Loucy (cell line): ENCODE measurements around the gene ADGRG1.
"Not testable (repeated sequence)": the region's sequence is repeated elsewhere in the genome, so short reads cannot be mapped to it uniquely, and the experiment has no call there.

Experiments used
- H2AFZ ChIP-seq: fragments of 200-600 bp; sonication (generic); 2 replicates; pipeline ENCODE4 v1.6.0; 2016; ENCODE audit warnings: antibody characterized with exemption, mild to moderate bottlenecking, low read length, moderate library complexity
- H3F3A ChIP-seq: fragments of 200-600 bp; 2 replicates; pipeline ENCODE4 v1.6.0; 2016; ENCODE audit warnings: antibody characterized with exemption, low read depth, mild to moderate bottlenecking
- H3K27me3 ChIP-seq: fragments of 200-600 bp; sonication (generic); 2 replicates; pipeline ENCODE4 v1.6.1; 2014; ENCODE audit warnings: low read length, mild to moderate bottlenecking; ENCODE audit not compliant: insufficient read depth, poor library complexity, severe bottlenecking
- H3K36me3 ChIP-seq: fragments of 200-600 bp; sonication (generic); 2 replicates; pipeline ENCODE4 v1.6.1; 2016; ENCODE audit warnings: low read length; ENCODE audit not compliant: insufficient read depth
- H3K4me1 ChIP-seq: fragments of 200-600 bp; sonication (generic); 2 replicates; pipeline ENCODE4 v1.5.1; 2014; ENCODE audit warnings: low read length, mild to moderate bottlenecking; ENCODE audit not compliant: insufficient read depth, poor library complexity, severe bottlenecking
- H3K4me2 ChIP-seq: fragments of 200-600 bp; sonication (generic); 2 replicates; pipeline ENCODE4 v1.6.0; 2014; ENCODE audit warnings: antibody characterized with exemption, low read length, low read depth, mild to moderate bottlenecking; ENCODE audit not compliant: poor library complexity, severe bottlenecking
- H3K4me3 ChIP-seq: fragments of 200-600 bp; sonication (generic); 2 replicates; pipeline ENCODE4 v1.5.1; 2014; ENCODE audit warnings: low read length, mild to moderate bottlenecking, mixed read lengths; ENCODE audit not compliant: poor library complexity, severe bottlenecking
- H3K79me2 ChIP-seq: fragments of 200-600 bp; sonication (generic); 2 replicates; pipeline ENCODE4 v1.6.1; 2014; ENCODE audit warnings: low read length; ENCODE audit not compliant: insufficient read depth
- H3K9ac ChIP-seq: fragments of 200-600 bp; sonication (generic); 2 replicates; pipeline ENCODE4 v1.6.0; 2014; ENCODE audit warnings: mild to moderate bottlenecking, low read depth, low read length, moderate library complexity; ENCODE audit not compliant: poor library complexity, severe bottlenecking
- H3K9me2 ChIP-seq: fragments of 200-600 bp; sonication (generic); replicated peaks from 2 replicates; pipeline ENCODE4 v1.6.1; 2016; ENCODE audit warnings: low read depth, low read length, mixed read lengths
- H3K9me3 ChIP-seq: fragments of 200-600 bp; sonication (generic); 2 replicates; pipeline ENCODE4 v1.6.1; 2014; ENCODE audit warnings: mild to moderate bottlenecking, antibody characterized with exemption, low read length, low read depth; ENCODE audit not compliant: insufficient read depth
- H4K20me1 ChIP-seq: fragments of 200-600 bp; sonication (generic); 2 replicates; pipeline ENCODE4 v1.6.0; 2014; ENCODE audit warnings: antibody characterized with exemption, low read length, mild to moderate bottlenecking; ENCODE audit not compliant: insufficient read depth, poor library complexity, severe bottlenecking
- EZH2phosphoT487 ChIP-seq: fragments of 200-600 bp; IDR thresholded peaks from 2 replicates; pipeline ENCODE4 v1.6.1; 2018; ENCODE audit warnings: antibody characterized with exemption, mild to moderate bottlenecking, moderate library complexity, borderline replicate concordance
- TF ChIP-seq, protein P1 (sequence below): fragments of 200-600 bp; sonication (generic); conservative IDR thresholded peaks from 2 replicates; pipeline ENCODE4 v1.5.1; 2014; ENCODE audit warnings: mild to moderate bottlenecking, antibody characterized with exemption, low read length

Gene ADGRG1

GRCh38 chr16:57668630-57669475 lies 40.4 kb downstream of the ADGRG1 start:
- Histone ChIP-seq H3K4me1 (peaks cover 39% of the 10 kb centered on the region), H3F3A (no peaks in the 10 kb centered on the region), H3K79me2 (no peaks in the 10 kb centered on the region), H3K36me3 (no peaks in the 10 kb centered on the region), H3K4me2 (peak overlapping the region; percentile 31), H2AFZ (no peak overlapping the region), H3K9me2 (no peaks in the 10 kb centered on the region), H3K27me3 (no peaks in the 10 kb centered on the region), H4K20me1 (no peaks in the 10 kb centered on the region), H3K9ac (peak overlapping the region; percentile 23), H3K4me3 (no peak overlapping the region), H3K9me3 (no peaks in the 10 kb centered on the region)
- TF ChIP-seq EZH2phosphoT487: no peak
- TF ChIP-seq, protein P1, sequence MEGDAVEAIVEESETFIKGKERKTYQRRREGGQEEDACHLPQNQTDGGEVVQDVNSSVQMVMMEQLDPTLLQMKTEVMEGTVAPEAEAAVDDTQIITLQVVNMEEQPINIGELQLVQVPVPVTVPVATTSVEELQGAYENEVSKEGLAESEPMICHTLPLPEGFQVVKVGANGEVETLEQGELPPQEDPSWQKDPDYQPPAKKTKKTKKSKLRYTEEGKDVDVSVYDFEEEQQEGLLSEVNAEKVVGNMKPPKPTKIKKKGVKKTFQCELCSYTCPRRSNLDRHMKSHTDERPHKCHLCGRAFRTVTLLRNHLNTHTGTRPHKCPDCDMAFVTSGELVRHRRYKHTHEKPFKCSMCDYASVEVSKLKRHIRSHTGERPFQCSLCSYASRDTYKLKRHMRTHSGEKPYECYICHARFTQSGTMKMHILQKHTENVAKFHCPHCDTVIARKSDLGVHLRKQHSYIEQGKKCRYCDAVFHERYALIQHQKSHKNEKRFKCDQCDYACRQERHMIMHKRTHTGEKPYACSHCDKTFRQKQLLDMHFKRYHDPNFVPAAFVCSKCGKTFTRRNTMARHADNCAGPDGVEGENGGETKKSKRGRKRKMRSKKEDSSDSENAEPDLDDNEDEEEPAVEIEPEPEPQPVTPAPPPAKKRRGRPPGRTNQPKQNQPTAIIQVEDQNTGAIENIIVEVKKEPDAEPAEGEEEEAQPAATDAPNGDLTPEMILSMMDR: no peak

DNA sequence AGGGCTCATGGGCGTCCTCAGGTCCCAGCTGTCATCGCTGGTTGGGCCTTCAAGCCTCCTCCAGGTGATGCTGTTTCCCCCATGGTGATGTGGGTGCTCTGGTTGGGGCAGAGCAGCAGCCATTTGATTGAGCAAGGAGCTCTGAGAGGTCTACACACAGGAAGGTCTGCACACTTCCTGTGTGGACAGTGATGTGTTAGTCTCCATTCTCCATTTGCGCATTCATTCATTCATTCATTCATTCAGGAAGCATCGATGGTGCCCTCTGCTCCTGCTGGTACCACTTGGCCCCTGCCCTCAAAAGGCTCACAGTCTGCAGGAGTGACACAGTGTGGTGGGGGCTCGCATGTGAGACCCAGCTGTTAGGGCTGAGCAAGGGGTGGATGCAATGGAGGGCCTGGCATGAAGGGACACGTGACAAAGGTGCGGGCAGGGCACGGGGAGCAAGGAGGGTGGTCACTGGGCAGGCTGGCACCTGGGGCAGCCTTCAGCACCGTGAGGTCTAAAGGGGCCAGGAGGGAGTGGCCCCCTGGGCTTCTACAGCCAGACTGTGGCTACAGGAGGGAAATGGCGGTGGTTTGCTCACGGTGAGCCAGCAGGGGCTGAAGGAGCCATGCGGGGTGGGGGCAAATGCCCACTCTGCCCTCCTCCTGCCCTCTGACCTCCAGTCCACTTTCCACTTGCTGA lies 41.2 kb downstream of the ADGRG1 start:
- peaks cover 39% of the 10 kb centered on the region for H3K4me1 ChIP-seq
- no peaks in the 10 kb centered on the region for H3K36me3 ChIP-seq
- H3F3A ChIP-seq: no peaks in the 10 kb centered on the region
- H3K79me2 ChIP-seq: no peaks in the 10 kb centered on the region
- H3K4me3 ChIP-seq: no peak overlapping the region
- no peaks in the 10 kb centered on the region for H3K9me2 ChIP-seq
- no peaks in the 10 kb centered on the region for H3K9me3 ChIP-seq
- no peaks in the 10 kb centered on the region for H4K20me1 ChIP-seq
- peak overlapping the region; percentile 17 for H3K4me2 ChIP-seq
- no peak for TF ChIP-seq EZH2phosphoT487
- TF ChIP-seq, protein P1: peak; percentile 23; the same call in 1 of the 2 replicates
- H2AFZ ChIP-seq: peak overlapping the region; percentile 25; the same call in 1 of the 2 replicates
- H3K27me3 ChIP-seq: no peaks in the 10 kb centered on the region
- H3K9ac ChIP-seq: peak overlapping the region; percentile 46

GRCh38 chr16:57670196-57670595 lies 41.8 kb downstream of the ADGRG1 start:
- H3K36me3 ChIP-seq: no peaks in the 10 kb centered on the region
- TF ChIP-seq, protein P1: no peak
- no peak for TF ChIP-seq EZH2phosphoT487
- H3K9ac ChIP-seq: peak overlapping the region; percentile 46
- H3K4me3 ChIP-seq: no peak overlapping the region
- H3F3A ChIP-seq: no peaks in the 10 kb centered on the region
- peak overlapping the region; percentile 17 for H3K4me2 ChIP-seq
- no peaks in the 10 kb centered on the region for H3K79me2 ChIP-seq
- H3K9me3 ChIP-seq: no peaks in the 10 kb centered on the region
- peaks cover 39% of the 10 kb centered on the region for H3K4me1 ChIP-seq
- no peaks in the 10 kb centered on the region for H3K9me2 ChIP-seq
- no peaks in the 10 kb centered on the region for H3K27me3 ChIP-seq
- H4K20me1 ChIP-seq: no peaks in the 10 kb centered on the region
- peak overlapping the region; percentile 25; the same call in 1 of the 2 replicates for H2AFZ ChIP-seq

GRCh38 chr16:57671451-57671850 lies 43.0 kb downstream of the ADGRG1 start:
- H3F3A ChIP-seq, H2AFZ ChIP-seq, H3K9ac ChIP-seq, H4K20me1 ChIP-seq, H3K9me2 ChIP-seq, H3K4me3 ChIP-seq, H3K9me3 ChIP-seq, H3K36me3 ChIP-seq, H3K4me2 ChIP-seq, H3K79me2 ChIP-seq, H3K27me3 ChIP-seq: not testable (repeated sequence)
- peaks cover 47% of the 10 kb centered on the region for H3K4me1 ChIP-seq
